HepG2 (cell line): ENCODE results near the gene CHRNA5.

ENCODE experiments used
- ASH2L ChIP-seq: fragments of 300-600, 200-600 bp; sonication (generic); IDR thresholded peaks from 2 replicates; pipeline ENCODE4 v1.7.0; 2017; ENCODE audit warnings: low read depth, mild to moderate bottlenecking, moderate library complexity, mixed read lengths, low read length; ENCODE audit not compliant: insufficient read length
- CTCF ChIP-seq: sonication (generic); formaldehyde crosslinking; IDR thresholded peaks from 2 replicates; pipeline ENCODE4 v1.5.0; 2020; ENCODE audit warnings: mild to moderate bottlenecking, missing genetic modification reagents, moderate library complexity
- HINFP ChIP-seq: sonication (generic); formaldehyde crosslinking; IDR thresholded peaks from 2 replicates; pipeline ENCODE4 v1.4.0; 2020; ENCODE audit warnings: low read depth, mild to moderate bottlenecking, missing genetic modification reagents
- JUN ChIP-seq: sonication (generic); formaldehyde crosslinking; IDR thresholded peaks from 2 replicates; pipeline ENCODE4 v1.4.0; 2020; ENCODE audit warnings: mild to moderate bottlenecking, missing genetic modification reagents
- NFE2L2 ChIP-seq: fragments of 150-350 bp; IDR thresholded peaks from 2 replicates; pipeline ENCODE4 v1.6.1; 2014; ENCODE audit warnings: low read length
- POLR2A ChIP-seq, 2 experiments: IDR thresholded peaks; 2 replicates each; pipeline ENCODE4 v1.6.1; 2011; ENCODE audit warnings: low read depth in 2 of 2, low read length in 2 of 2, mild to moderate bottlenecking in 1 of 2, moderate library complexity in 1 of 2; ENCODE audit not compliant: insufficient read depth in 1 of 2
- SRSF1 ChIP-seq: fragments of 200-400 bp; formaldehyde crosslinking; optimal IDR thresholded peaks from 2 replicates; pipeline ENCODE3; 2017; ENCODE audit warnings: mild to moderate bottlenecking, low read depth, low read length, moderate library complexity
- SUZ12 ChIP-seq: fragments of 150-350 bp; IDR thresholded peaks from 2 replicates; pipeline ENCODE4 v1.6.1; 2014; ENCODE audit warnings: low read depth, low read length
- TBL1XR1 ChIP-seq: fragments of 150-350 bp; IDR thresholded peaks from 2 replicates; pipeline ENCODE4 v1.6.1; 2014; ENCODE audit warnings: borderline replicate concordance, low read length; ENCODE audit not compliant: partially characterized antibody
- TBP ChIP-seq: sonication (generic); formaldehyde crosslinking; IDR thresholded peaks from 2 replicates; pipeline ENCODE4 v1.5.0; 2020; ENCODE audit warnings: missing genetic modification reagents
- ZNF569 ChIP-seq: sonication (generic); formaldehyde crosslinking; IDR thresholded peaks from 2 replicates; pipeline ENCODE4 v1.5.0; 2020; ENCODE audit warnings: mild to moderate bottlenecking, missing genetic modification reagents, moderate library complexity, borderline replicate concordance
- ZNF607 ChIP-seq: sonication (generic); formaldehyde crosslinking; IDR thresholded peaks from 2 replicates; pipeline ENCODE4 v1.5.1; 2020; ENCODE audit warnings: missing genetic modification reagents, mild to moderate bottlenecking, borderline replicate concordance
- ZNF768 ChIP-seq: sonication (generic); formaldehyde crosslinking; IDR thresholded peaks from 2 replicates; pipeline ENCODE4 v1.4.0; 2020; ENCODE audit warnings: missing genetic modification reagents

- TF ChIP-seq TBP (CRISPR knock-in tag) (no peak), SRSF1 (no peak), HINFP (no peak), POLR2A (IDR thresholded peaks at IDR 0.05; ENCODE audit: insufficient read depth in 1 of 2, low read depth in 2 of 2, low read length in 2 of 2) (no peak), SUZ12 (no peak), JUN (CRISPR knock-in tag) (no peak), TBL1XR1 (no peak), ZNF569 (no peak), NFE2L2 (no peak), ASH2L (no peak), ZNF768 (CRISPR knock-in tag) (no peak), CTCF (CRISPR knock-in tag) (no peak), ZNF607 (no peak)
Measured at GRCh38 chr15:78571382-78571781, 6.1 kb downstream of the CHRNA5 start.
